GM23338 (cell line): ENCODE measurements around the gene CD2BP2. TPM values are rescaled to one million over a fixed set of nuclear protein-coding genes. Genes with fewer than 3 reads are reported as not detected.

Experiments
- ATAC-seq: fragments of 200-7000 bp; cut with Tn5 transposase; 3 replicates; pipeline ENCODE4 v1.9.1; 2020
- DNase-seq: peaks from one replicate; pipeline ENCODE4 v3.0.0-alpha.2; 2015; ENCODE audit warnings: low spot score
- H2AFZ ChIP-seq: fragments of 200-600 bp; sonication (generic); 2 replicates; pipeline ENCODE4 v1.8.0; 2016; ENCODE audit warnings: antibody characterized with exemption, mild to moderate bottlenecking, moderate library complexity
- H3F3A ChIP-seq: fragments of 200-600 bp; sonication (generic); replicated peaks from 2 replicates; pipeline ENCODE4 v1.8.0; 2017; ENCODE audit warnings: antibody characterized with exemption, mixed run types, low read depth
- H3K27ac ChIP-seq: fragments of 200-600 bp; sonication (generic); 2 replicates; pipeline ENCODE4 v1.6.1; 2016; ENCODE audit warnings: low read depth
- H3K27me3 ChIP-seq: fragments of 200-600 bp; sonication (generic); 2 replicates; pipeline ENCODE4 v1.8.0; 2016; ENCODE audit warnings: mild to moderate bottlenecking, mixed run types, moderate library complexity; ENCODE audit not compliant: insufficient read depth
- H3K36me3 ChIP-seq: fragments of 200-600 bp; sonication (generic); 2 replicates; pipeline ENCODE4 v1.8.0; 2016; ENCODE audit warnings: mild to moderate bottlenecking; ENCODE audit not compliant: insufficient read depth
- H3K4me1 ChIP-seq: fragments of 200-600 bp; sonication (generic); 2 replicates; pipeline ENCODE4 v1.8.0; 2016; ENCODE audit warnings: mild to moderate bottlenecking, moderate library complexity; ENCODE audit not compliant: insufficient read depth
- H3K4me2 ChIP-seq: fragments of 200-600 bp; sonication (generic); 2 replicates; pipeline ENCODE4 v1.7.1; 2017; ENCODE audit warnings: mixed run types
- H3K4me3 ChIP-seq: fragments of 200-600 bp; sonication (generic); 2 replicates; pipeline ENCODE4 v1.6.1; 2016; ENCODE audit warnings: mixed run types
- H3K79me2 ChIP-seq: fragments of 200-600 bp; sonication (generic); replicated peaks from 2 replicates; pipeline ENCODE4 v1.8.0; 2017; ENCODE audit warnings: mild to moderate bottlenecking; ENCODE audit not compliant: insufficient read depth
- H3K9me2 ChIP-seq: fragments of 200-600 bp; sonication (generic); 2 replicates; pipeline ENCODE4 v1.8.0; 2017; ENCODE audit not compliant: insufficient read depth
- H4K20me1 ChIP-seq: fragments of 200-600 bp; sonication (generic); replicated peaks from 2 replicates; pipeline ENCODE4 v1.8.0; 2017; ENCODE audit warnings: mild to moderate bottlenecking; ENCODE audit not compliant: insufficient read depth
- H3K27ac Mint-ChIP-seq: 2 replicates; pipeline ENCODE4 v1.8.0; 2020; ENCODE audit warnings: inconsistent platforms, mild to moderate bottlenecking, moderate library complexity, mixed read lengths
- H3K27me3 Mint-ChIP-seq: 3 replicates; pipeline ENCODE4 v1.8.0; 2022; ENCODE audit warnings: low read depth, mild to moderate bottlenecking, moderate library complexity, mixed read lengths, inconsistent platforms; ENCODE audit not compliant: insufficient read depth, poor library complexity
- H3K36me3 Mint-ChIP-seq: 3 replicates; pipeline ENCODE4 v1.8.0; 2021; ENCODE audit warnings: low read depth, mild to moderate bottlenecking, inconsistent platforms, moderate library complexity, mixed read lengths
- H3K4me1 Mint-ChIP-seq: 3 replicates; pipeline ENCODE4 v1.8.0; 2020; ENCODE audit warnings: mild to moderate bottlenecking, inconsistent platforms, mixed read lengths
- H3K4me3 Mint-ChIP-seq: 3 replicates; pipeline ENCODE4 v1.8.0; 2021; ENCODE audit warnings: moderate library complexity, mild to moderate bottlenecking, inconsistent platforms, mixed read lengths
- H3K9me3 Mint-ChIP-seq: 3 replicates; pipeline ENCODE4 v1.8.0; 2020; ENCODE audit warnings: moderate library complexity, mild to moderate bottlenecking, inconsistent platforms, mixed read lengths
- CREB1 ChIP-seq: fragments of 250-450 bp; sonication (Bioruptor Pico); IDR thresholded peaks from 2 replicates; pipeline ENCODE4 v1.5.0; 2020; ENCODE audit warnings: low read depth, mild to moderate bottlenecking, moderate library complexity
- CTCF ChIP-seq, 2 experiments: fragments of 200-600 bp in 1 of 2; sonication (generic) in 1 of 2; conservative IDR thresholded peaks; 2 replicates each; pipeline versions ENCODE4 v1.5.1 to v1.6.1; 2016 to 2017; ENCODE audit warnings: antibody characterized with exemption in 2 of 2, low read depth in 2 of 2, mild to moderate bottlenecking in 2 of 2, moderate library complexity in 1 of 2
- ETS1 ChIP-seq: IDR thresholded peaks from 2 replicates; pipeline ENCODE4 v1.6.1; 2016; ENCODE audit warnings: antibody characterized with exemption
- JUNB ChIP-seq: IDR thresholded peaks from one replicate; pipeline ENCODE4 v1.6.1; 2016; ENCODE audit warnings: antibody characterized with exemption; ENCODE audit not compliant: unreplicated experiment
- NANOG ChIP-seq: IDR thresholded peaks from 2 replicates; pipeline ENCODE4 v1.6.1; 2016; ENCODE audit warnings: antibody characterized with exemption, borderline replicate concordance
- REST ChIP-seq: IDR thresholded peaks from one replicate; pipeline ENCODE4 v1.6.1; 2018; ENCODE audit warnings: antibody characterized with exemption; ENCODE audit not compliant: unreplicated experiment
- STAT1 ChIP-seq: IDR thresholded peaks from one replicate; pipeline ENCODE4 v1.6.1; 2016; ENCODE audit warnings: antibody characterized with exemption; ENCODE audit not compliant: unreplicated experiment
- ZNF114 ChIP-seq: fragments of 250-450 bp; sonication (Bioruptor Pico); IDR thresholded peaks from 2 replicates; pipeline ENCODE4 v1.5.0; 2020; ENCODE audit warnings: mild to moderate bottlenecking, moderate library complexity
- ZNF331 ChIP-seq: fragments of 250-450 bp; sonication (Bioruptor Pico); IDR thresholded peaks from 2 replicates; pipeline ENCODE4 v1.5.0; 2020; ENCODE audit warnings: low read depth, mild to moderate bottlenecking, moderate library complexity
- ZNF462 ChIP-seq: fragments of 250-450 bp; sonication (Bioruptor Pico); IDR thresholded peaks from 2 replicates; pipeline ENCODE4 v1.5.0; 2020; ENCODE audit warnings: mild to moderate bottlenecking, moderate library complexity
- polyA plus RNA-seq: library from polyadenylated mRNA; unstranded; fragments of >200 nt; fragmentation: Nextera tagmentation; extraction: Ambion mirVana; gene quantifications from 2 replicates; pipeline ENCODE4 v1.2.1, GENCODE V29; 2016
- total RNA-seq: library from RNA; depleted of rRNA; stranded (reverse); fragments of >200 nt; shearing (Covaris generic); gene quantifications from 2 replicates; pipeline ENCODE4 v1.2.3, GENCODE V29; 2014

The CD2BP2 gene
- total and polyA plus RNA-seq, 2 experiments from 2014 or later = 23.1 to 38.7 TPM

- TF ChIP-seq ZNF462 (CRISPR knock-in tag) = no peak
These were observed 6.2 kb downstream of the CD2BP2 start (continued) for GRCh38 chr16:30348929-30349328.

- Histone ChIP-seq H3K9me2 (no peaks in the 10 kb centered on the region), H2AFZ (no peak overlapping the region), H3K36me3 (peaks cover 7% of the 10 kb centered on the region; the same call in 1 of the 2 replicates), H3K79me2 (no peaks in the 10 kb centered on the region), H3K4me2 (no peak overlapping the region), H3K27me3 (no peaks in the 10 kb centered on the region), H3K4me1 (no peaks in the 10 kb centered on the region), H3K27ac (no peak overlapping the region), H4K20me1 (no peaks in the 10 kb centered on the region), H3K4me3 (no peak overlapping the region), H3F3A (0 out of 2 replicates have a peak, but pooled peaks cover 9% of the 10 kb centered on the region)
- ATAC-seq (no peak), DNase-seq (no peak)
- Mint-ChIP-seq H3K36me3 (peaks cover 37% of the 10 kb centered on the region), H3K4me1 (no peaks in the 10 kb centered on the region), H3K9me3 (no peaks in the 10 kb centered on the region), H3K27ac (no peak overlapping the region), H3K4me3 (no peak overlapping the region), H3K27me3 (peaks cover 6% of the 10 kb centered on the region)
- TF ChIP-seq ETS1 (no peak), ZNF114 (CRISPR knock-in tag) (no peak), STAT1 (no peak), JUNB (no peak), REST (no peak), CREB1 (no peak), CTCF (conservative IDR thresholded peaks at IDR 0.05; ENCODE audit: low read depth in 2 of 2) (no peak), NANOG (no peak), ZNF331 (CRISPR knock-in tag) (no peak)
These were observed 7.0 kb downstream of the CD2BP2 start for GRCh38 chr16:30348113-30348512.
